HG03457 (cell line): ENCODE measurements around the gene LKAAEAR1.

Experiments used
- ATAC-seq: cut with Tn5 transposase; IDR thresholded peaks from one replicate; pipeline ENCODE4 v1.9.1; 2021; ENCODE audit warnings: moderate number of reproducible peaks; ENCODE audit not compliant: unreplicated experiment

Gene LKAAEAR1

GRCh38 chr20:64080013-64080812, 4.0 kb downstream of the LKAAEAR1 start, which contains the start of gene OPRL1:
Gene OPRL1 (plus strand): TSS chr20:64080082. CDS start chr20:64092721, 12,639 bp downstream.
- ATAC-seq, result no peak

- ATAC-seq, result no peak
Measured at GRCh38 chr20:64079273-64080012, 4.8 kb downstream of the LKAAEAR1 start, which contains the start of gene RGS19. Gene RGS19 (minus strand): TSS chr20:64079518. CDS start chr20:64076886, 2,632 bp downstream.

GRCh38 chr20:64078934-64079272, 5.3 kb downstream of the LKAAEAR1 start:
- ATAC-seq, result no peak

GRCh38 chr20:64077876-64078551, 6.2 kb downstream of the LKAAEAR1 start:
- no peak for ATAC-seq

- no peak for ATAC-seq
Measured at GRCh38 chr20:64077541-64077875, 6.7 kb downstream of the LKAAEAR1 start.

- no peak for ATAC-seq
Measured at GRCh38 chr20:64077094-64077493, 7.1 kb downstream of the LKAAEAR1 start.

GRCh38 chr20:64076061-64076997, 7.9 kb downstream of the LKAAEAR1 start:
- no peak for ATAC-seq

GRCh38 chr20:64075556-64075955, 8.6 kb downstream of the LKAAEAR1 start:
- ATAC-seq, result no peak

GRCh38 chr20:64074963-64075362, 9.2 kb downstream of the LKAAEAR1 start:
- ATAC-seq, result no peak

- no peak for ATAC-seq
Measured at GRCh38 chr20:64074184-64074789, 9.9 kb downstream of the LKAAEAR1 start.

GRCh38 chr20:64073476-64074183, 10.6 kb downstream of the LKAAEAR1 start:
- ATAC-seq, result no peak

- no peak for ATAC-seq
Measured at GRCh38 chr20:64072498-64073063, 11.6 kb downstream of the LKAAEAR1 start.

GRCh38 chr20:64071341-64072332, 12.6 kb downstream of the LKAAEAR1 start:
- ATAC-seq, result no peak

GRCh38 chr20:64070244-64070993, 13.8 kb downstream of the LKAAEAR1 start:
- no peak for ATAC-seq

- ATAC-seq, result no peak
Measured at GRCh38 chr20:64069614-64070243, 14.5 kb downstream of the LKAAEAR1 start.

- ATAC-seq, result no peak
Measured at GRCh38 chr20:64069209-64069613, 15.0 kb downstream of the LKAAEAR1 start.
